Keratinocyte (primary cell): Measurements from ENCODE around the gene ANKFN1. TPM values are rescaled to one million over a fixed set of nuclear protein-coding genes. Genes with fewer than 3 reads are reported as not detected.

Experiments
- DNase-seq: peaks from one replicate; pipeline ENCODE4 v3.0.0-alpha.2; 2011; ENCODE audit warnings: low read depth, missing footprints, low spot score
- FAIRE-seq: peaks from 2 replicates; lab custom pipeline; 2011; peaks lifted over from hg19 to GRCh38; lab: Jason Lieb, UNC
- H2AFZ ChIP-seq: 2 replicates; pipeline ENCODE4 v1.6.0; 2012; ENCODE audit warnings: low read length, control low read depth, inconsistent platforms; ENCODE audit not compliant: control insufficient read depth
- H3K27ac ChIP-seq: 2 replicates; pipeline ENCODE4 v1.5.1; 2011; ENCODE audit warnings: low read length; ENCODE audit not compliant: control insufficient read depth, insufficient read depth
- H3K27me3 ChIP-seq: 3 replicates; pipeline ENCODE4 v1.6.0; 2011; ENCODE audit warnings: low read length; ENCODE audit not compliant: control insufficient read depth, insufficient read depth; ENCODE audit errors: extremely low read depth
- H3K36me3 ChIP-seq, 2 experiments: 2 replicates in 1 of 2; 3 replicates in 1 of 2; pipeline ENCODE4 v1.5.1; 2011; ENCODE audit warnings: low read length in 2 of 2, mild to moderate bottlenecking in 1 of 2; ENCODE audit not compliant: control insufficient read depth in 2 of 2, insufficient read depth in 2 of 2; ENCODE audit errors: extremely low read depth in 1 of 2
- H3K4me1 ChIP-seq: 3 replicates; pipeline ENCODE4 v1.5.1; 2011; ENCODE audit warnings: low read length; ENCODE audit not compliant: control insufficient read depth, insufficient read depth; ENCODE audit errors: extremely low read depth
- H3K4me2 ChIP-seq: 3 replicates; pipeline ENCODE4 v1.6.0; 2011; ENCODE audit warnings: low read depth, low read length; ENCODE audit not compliant: control insufficient read depth, insufficient read depth; ENCODE audit errors: extremely low read depth
- H3K4me3 ChIP-seq, 3 experiments: fragments of 200-600 bp in 1 of 3; sonication (generic) in 1 of 3; 2 replicates in 2 of 3; 3 replicates in 1 of 3; pipeline ENCODE4 v1.5.1; 2011 to 2016; ENCODE audit warnings: low read length in 3 of 3, mild to moderate bottlenecking in 3 of 3, control low read depth in 2 of 3, inconsistent platforms in 1 of 3, low read depth in 1 of 3, mixed read lengths in 1 of 3, mixed run types in 1 of 3, moderate library complexity in 1 of 3; ENCODE audit not compliant: control insufficient read depth in 2 of 3, insufficient read depth in 2 of 3; ENCODE audit errors: extremely low read depth in 1 of 3
- H3K79me2 ChIP-seq: 2 replicates; pipeline ENCODE4 v1.6.0; 2012; ENCODE audit warnings: low read length; ENCODE audit not compliant: control insufficient read depth, insufficient read depth
- H3K9ac ChIP-seq: 3 replicates; pipeline ENCODE4 v1.6.0; 2011; ENCODE audit warnings: low read length; ENCODE audit not compliant: control insufficient read depth, insufficient read depth; ENCODE audit errors: extremely low read depth
- H3K9me1 ChIP-seq: 3 replicates; pipeline ENCODE4 v1.6.0; 2011; ENCODE audit warnings: low read length; ENCODE audit not compliant: control insufficient read depth, insufficient read depth; ENCODE audit errors: extremely low read depth
- H3K9me3 ChIP-seq: 2 replicates; pipeline ENCODE4 v1.5.1; 2012; ENCODE audit warnings: low read depth, low read length; ENCODE audit not compliant: control insufficient read depth
- H4K20me1 ChIP-seq: 3 replicates; pipeline ENCODE4 v1.6.0; 2011; ENCODE audit warnings: low read length; ENCODE audit not compliant: control insufficient read depth, insufficient read depth; ENCODE audit errors: extremely low read depth
- CTCF ChIP-seq, 3 experiments: IDR thresholded peaks in 1 of 3; conservative IDR thresholded peaks in 1 of 3; optimal IDR thresholded peaks in 1 of 3; 2 replicates in 2 of 3; 3 replicates in 1 of 3; pipeline versions ENCODE3 to v1.5.1; 2011; ENCODE audit warnings: low read length in 3 of 3, mild to moderate bottlenecking in 3 of 3, moderate library complexity in 2 of 3, control low read depth in 1 of 3, inconsistent platforms in 1 of 3; ENCODE audit not compliant: insufficient read depth in 2 of 3; ENCODE audit errors: extremely low read depth in 1 of 3
- EZH2 ChIP-seq: IDR thresholded peaks from one replicate; pipeline ENCODE4 v1.6.1; 2012; ENCODE audit warnings: inconsistent platforms, mild to moderate bottlenecking, low read length, moderate library complexity
- dilution Hi-C: fragments of 300-500 bp; cut with MboI; formaldehyde crosslinking; loops from one replicate; pipeline ENCODE4 v1.7.0; 2020; ENCODE audit warnings: low sequenced_read_pairs; ENCODE audit not compliant: extremely low pct_ligation_motif_present
- polyA plus RNA-seq, 5 experiments: library from polyadenylated mRNA; depleted of rRNA in 3 of 5; stranded (reverse) in 3 of 5; stranded (forward) in 1 of 5; unstranded in 1 of 5; fragments of >200 nt; gene quantifications; 1 replicate in 1 of 5; 2 replicates in 3 of 5; 3 replicates in 1 of 5; pipeline versions ENCODE4 v1.2.1 to v1.2.3, GENCODE V29; 2011 to 2012; ENCODE audit warnings: missing spikeins in 2 of 5, low read depth in 1 of 5, low replicate concordance in 1 of 5

The ANKFN1 gene
- polyA plus RNA-seq, 1 donor (not counting 4 experiments of a cell fraction or from before 2014, with no cell fraction given) = 0.12 TPM

GRCh38 chr17:56358651-56359050 is 205.4 kb downstream of the ANKFN1 start:
- Histone ChIP-seq H3K79me2 (no peaks in the 10 kb centered on the region), H3K4me1 (peaks cover 11% of the 10 kb centered on the region), H3K9me1 (no peaks in the 10 kb centered on the region), H3K4me2 (no peak overlapping the region), H3K27ac (no peak overlapping the region), H3K36me3 (no peaks in the 10 kb centered on the region), H3K9me3 (no peaks in the 10 kb centered on the region), H2AFZ (no peak overlapping the region), H3K9ac (no peak overlapping the region), H3K27me3 (no peaks in the 10 kb centered on the region), H4K20me1 (no peaks in the 10 kb centered on the region), H3K4me3 (no peak overlapping the region)
- FAIRE-seq (peak; percentile 81), DNase-seq (peak; percentile 30)
- TF ChIP-seq CTCF (optimal IDR thresholded peaks at IDR 0.05 in 1 of 3, IDR thresholded peaks at IDR 0.05 in 1 of 3, conservative IDR thresholded peaks at IDR 0.05 in 1 of 3; ENCODE audit: extremely low read depth in 1 of 3, insufficient read depth in 2 of 3, low read length in 3 of 3) (no peak), EZH2 (no peak)
- dilution Hi-C loops = no loop called here

DNA sequence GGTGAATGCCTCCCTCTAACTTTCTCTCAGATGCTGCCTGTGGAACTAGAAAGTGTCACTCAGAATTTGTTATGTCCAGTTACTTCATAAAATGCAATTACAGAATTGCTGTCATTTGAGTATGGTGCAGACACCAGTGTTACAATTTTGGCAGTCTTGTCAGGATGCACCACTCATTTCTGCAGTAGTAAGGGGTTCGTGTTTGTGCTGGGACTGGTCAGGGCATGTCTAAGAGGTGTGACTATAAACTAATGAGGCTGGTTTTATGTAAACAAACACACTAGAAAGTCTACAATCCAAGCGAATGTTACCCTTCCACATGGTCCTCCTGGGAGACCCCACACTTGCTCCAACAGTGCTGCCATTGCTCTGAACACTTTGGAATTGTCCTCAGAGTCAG is 206.2 kb downstream of the ANKFN1 start:
- H3K9me1 ChIP-seq = no peaks in the 10 kb centered on the region
- H3K9ac ChIP-seq = no peak overlapping the region
- FAIRE-seq (peak; percentile 34), DNase-seq (no peak)
- TF ChIP-seq CTCF (optimal IDR thresholded peaks at IDR 0.05 in 1 of 3, IDR thresholded peaks at IDR 0.05 in 1 of 3, conservative IDR thresholded peaks at IDR 0.05 in 1 of 3; ENCODE audit: extremely low read depth in 1 of 3, insufficient read depth in 2 of 3, low read length in 3 of 3) (no peak), EZH2 (no peak)
- H2AFZ ChIP-seq = peak overlapping the region; percentile 51
- no peaks in the 10 kb centered on the region for H3K27me3 ChIP-seq
- H3K27ac ChIP-seq = no peak overlapping the region
- peak overlapping the region; percentile 12 for H3K4me2 ChIP-seq
- H3K4me1 ChIP-seq = peaks cover 11% of the 10 kb centered on the region
- H3K79me2 ChIP-seq = no peaks in the 10 kb centered on the region
- no peaks in the 10 kb centered on the region for H3K9me3 ChIP-seq
- H4K20me1 ChIP-seq = no peaks in the 10 kb centered on the region
- dilution Hi-C loops = no loop called here
- H3K36me3 ChIP-seq = no peaks in the 10 kb centered on the region
- no peak overlapping the region for H3K4me3 ChIP-seq
